GM12878 (cell line): ENCODE results near the gene NOC4L. TPM values are rescaled to one million over a fixed set of nuclear protein-coding genes. Genes with fewer than 3 reads are reported as not detected.

ENCODE experiments used
- ATAC-seq: fragments of 200-7000 bp; cut with Tn5 transposase; 3 replicates; pipeline ENCODE4 v1.9.1; 2020; ENCODE audit warnings: mild to moderate bottlenecking, moderate library complexity
- BruUV-seq: library from RNA; stranded (reverse); fragments of 400-500 nt; replicated peaks from 2 replicates; lab custom pipeline; 2021; lab: Mats Ljungman, UMichigan
- CTCF ChIA-PET: fragments of 300-600 bp; sonication (Branson Sonifier 250); formaldehyde crosslinking; extraction: SDS; loops from one replicate; lab custom pipeline; 2021; ENCODE audit warnings: inconsistent platforms; lab: Yijun Ruan, JAX
- POLR2A ChIA-PET: fragments of 350-600 bp; formaldehyde crosslinking; extraction: SDS; loops from one replicate; lab custom pipeline; 2021; ENCODE audit warnings: inconsistent platforms; lab: Charles Lee
- RAD21 ChIA-PET: fragments of 300-600 bp; sonication (Branson Sonifier 250); formaldehyde crosslinking; loops from one replicate; lab custom pipeline; 2023; ENCODE audit warnings: antibody characterized with exemption; ENCODE audit not compliant: unreplicated experiment; lab: Charles Lee
- SMC1A ChIA-PET: fragments of 300-600 bp; sonication (Branson Sonifier 250); formaldehyde crosslinking; loops from one replicate; lab custom pipeline; 2023; ENCODE audit not compliant: unreplicated experiment, uncharacterized antibody; lab: Charles Lee
- DNase-seq: peaks from one replicate; pipeline ENCODE4 v3.0.0-alpha.2; 2011; ENCODE audit warnings: low read depth, low spot score
- FAIRE-seq: peaks from 3 replicates; lab custom pipeline; 2011; peaks lifted over from hg19 to GRCh38; lab: Jason Lieb, UNC
- H2AFZ ChIP-seq: 2 replicates; pipeline ENCODE4 v1.6.0; 2011; ENCODE audit warnings: low read depth, low read length, control low read depth; ENCODE audit not compliant: control insufficient read depth
- H3K27ac ChIP-seq: 2 replicates; pipeline ENCODE4 v1.5.1; 2011; ENCODE audit warnings: control low read depth; ENCODE audit not compliant: control insufficient read depth, insufficient read depth
- H3K27me3 ChIP-seq, 2 experiments: replicated peaks in 1 of 2; 2 replicates each; pipeline versions ENCODE4 v1.6.0 to v1.6.1; 2011; ENCODE audit warnings: low read length in 1 of 2; ENCODE audit not compliant: control insufficient read depth in 2 of 2, insufficient read depth in 2 of 2
- H3K36me3 ChIP-seq, 2 experiments: 2 replicates each; pipeline ENCODE4 v1.5.1; 2011; ENCODE audit warnings: low read length in 1 of 2; ENCODE audit not compliant: control insufficient read depth in 2 of 2, insufficient read depth in 2 of 2
- H3K4me1 ChIP-seq: 2 replicates; pipeline ENCODE4 v1.6.1; 2011; ENCODE audit warnings: mild to moderate bottlenecking, low read length, moderate library complexity, mixed read lengths; ENCODE audit not compliant: control insufficient read depth, insufficient read depth
- H3K4me2 ChIP-seq: 2 replicates; pipeline ENCODE4 v1.6.0; 2011; ENCODE audit warnings: control low read depth; ENCODE audit not compliant: control insufficient read depth, insufficient read depth
- H3K4me3 ChIP-seq: fragments of 200-600 bp; sonication (generic); 2 replicates; pipeline ENCODE4 v1.5.1; 2016
- H3K79me2 ChIP-seq: 2 replicates; pipeline ENCODE4 v1.6.0; 2011; ENCODE audit warnings: low read length; ENCODE audit not compliant: control insufficient read depth, insufficient read depth
- H3K9ac ChIP-seq: 2 replicates; pipeline ENCODE4 v1.8.0; 2011; ENCODE audit warnings: low read length, control low read depth, mixed read lengths; ENCODE audit not compliant: control insufficient read depth, insufficient read depth
- H3K9me3 ChIP-seq: replicated peaks from 3 replicates; pipeline ENCODE4 v1.5.1; 2011; ENCODE audit warnings: mild to moderate bottlenecking, low read length; ENCODE audit not compliant: control insufficient read depth, insufficient read depth
- H4K20me1 ChIP-seq: 2 replicates; pipeline ENCODE4 v1.6.0; 2011; ENCODE audit not compliant: control insufficient read depth, insufficient read depth
- ATF3 ChIP-seq: IDR thresholded peaks from 2 replicates; pipeline ENCODE4 v1.6.1; 2011; ENCODE audit warnings: low read depth, mild to moderate bottlenecking, low read length, moderate library complexity, borderline replicate concordance; ENCODE audit errors: extremely low read depth
- BACH1 ChIP-seq: fragments of 450-650 bp; IDR thresholded peaks from 2 replicates; pipeline ENCODE4 v1.6.1; 2017; ENCODE audit warnings: mild to moderate bottlenecking, borderline replicate concordance
- CBFB ChIP-seq: IDR thresholded peaks from 2 replicates; pipeline ENCODE4 v1.6.1; 2016; ENCODE audit warnings: antibody characterized with exemption, low read depth
- CBX3 ChIP-seq: fragments of 200-600 bp; sonication (generic); IDR thresholded peaks from 2 replicates; pipeline ENCODE4 v1.6.1; 2016; ENCODE audit warnings: low read depth, borderline replicate concordance
- CREB1 ChIP-seq: IDR thresholded peaks from 2 replicates; pipeline ENCODE4 v1.6.1; 2012; ENCODE audit warnings: low read depth, mild to moderate bottlenecking, inconsistent platforms
- HDAC2 ChIP-seq: fragments of 200-600 bp; sonication (generic); IDR thresholded peaks from 2 replicates; pipeline ENCODE4 v1.6.1; 2017
- KLF5 ChIP-seq: fragments of 450-650 bp; IDR thresholded peaks from 2 replicates; pipeline ENCODE4 v1.6.1; 2014; ENCODE audit warnings: mild to moderate bottlenecking; ENCODE audit not compliant: partially characterized antibody
- MTA2 ChIP-seq: fragments of 450-650 bp; IDR thresholded peaks from 2 replicates; pipeline ENCODE4 v1.6.1; 2016; ENCODE audit warnings: low read depth, mild to moderate bottlenecking, moderate library complexity
- POU2F2 ChIP-seq: IDR thresholded peaks from 3 replicates; pipeline ENCODE4 v1.6.1; 2011; ENCODE audit warnings: low read depth, mild to moderate bottlenecking, low read length, borderline replicate concordance
- REST ChIP-seq: IDR thresholded peaks from 2 replicates; pipeline ENCODE4 v1.6.1; 2012; ENCODE audit warnings: mild to moderate bottlenecking, low read depth, low read length
- STAT3 ChIP-seq: IDR thresholded peaks from 2 replicates; pipeline ENCODE4 v1.6.1; 2011; ENCODE audit warnings: low read depth, low read length, improper control_type of control experiment
- ZNF622 ChIP-seq: fragments of 450-650 bp; IDR thresholded peaks from 2 replicates; pipeline ENCODE4 v1.6.1; 2017; ENCODE audit warnings: mild to moderate bottlenecking, inconsistent platforms
- WGBS: methylation state at CpG from one replicate; pipeline ENCODE4 v1.1.6; 2016; ENCODE audit warnings: low lambda C conversion rate; ENCODE audit not compliant: insufficient replicate concordance, insufficient coverage; ENCODE audit errors: missing lambda C conversion rate; 5-methylcytosine and 5-hydroxymethylcytosine counted together
- in situ Hi-C: fragments of 300-500 bp; cut with MboI; formaldehyde crosslinking; loops from 9 replicates; pipeline ENCODE4 v1.14.3; 2018; ENCODE audit warnings: mixed read lengths
- intact Hi-C: fragments of 100-400 bp; cut with micrococcal nuclease; formaldehyde crosslinking; loops from one replicate; pipeline ENCODE4 v1.14.2; 2022; ENCODE audit not compliant: unreplicated experiment
- polyA plus RNA-seq, 11 experiments: library from polyadenylated mRNA; depleted of rRNA in 4 of 11; unstranded in 6 of 11; stranded (reverse) in 5 of 11; fragments of >200 nt; fragmentation: Nextera tagmentation in 4 of 11; fragmentation: Illumina TruSeq in 1 of 11; extraction: Ambion mirVana in 4 of 11; extraction: Trizol in 1 of 11; gene quantifications; 1 replicate in 1 of 11; 2 replicates in 10 of 11; pipeline versions ENCODE4 v1.2.1 to v1.2.3, GENCODE V29; 2011 to 2016; ENCODE audit warnings: inconsistent platforms in 2 of 11, missing spikeins in 2 of 11, low read depth in 1 of 11
- total RNA-seq, 4 experiments: library from RNA; depleted of rRNA in 3 of 4; stranded (reverse); fragments of >200 nt in 3 of 4; fragmentation: Illumina TruSeq in 1 of 4; extraction: Trizol in 1 of 4; gene quantifications; 2 replicates each; pipeline versions ENCODE4 v1.2.1 to v1.2.3, GENCODE V29; 2013 to 2021

The NOC4L gene
- total and polyA plus RNA-seq, 10 of the 15 experiments (the other 5 are each of a cell fraction or from before 2014, with no cell fraction given): 0.72 to 68.2 (median 15.2) TPM

GRCh38 chr12:132111654-132112304, 32.5 kb upstream of the NOC4L start:
- H3K36me3 ChIP-seq: peaks cover 8 to 23% of the 10 kb centered on the region in 2 experiments; a peak in 3 of 4 replicates
- no peaks in the 10 kb centered on the region for H3K4me1 ChIP-seq
- no peak for ATAC-seq
- no peak for DNase-seq
- H3K27me3 ChIP-seq: no peaks in the 10 kb centered on the region
- 90% methylated on average over 19 of the region's 19 CpGs for WGBS
- TF ChIP-seq CREB1: no peak
- TF ChIP-seq ZNF622: no peak
- no peak for TF ChIP-seq REST
- no peak for TF ChIP-seq CBFB
- TF ChIP-seq ATF3: no peak
- no peak for TF ChIP-seq BACH1
- no peak for TF ChIP-seq STAT3
- TF ChIP-seq POU2F2: no peak
- TF ChIP-seq CBX3: no peak
- TF ChIP-seq HDAC2: no peak
- TF ChIP-seq KLF5: no peak
- TF ChIP-seq MTA2: no peak
- H4K20me1 ChIP-seq: no peaks in the 10 kb centered on the region
- H3K4me2 ChIP-seq: no peak overlapping the region
- in situ Hi-C loops (no loop called here), intact Hi-C loops (no loop called here)
- no peak overlapping the region for H3K9ac ChIP-seq
- H2AFZ ChIP-seq: no peak overlapping the region
- RAD21 ChIA-PET: no interaction called here
- no peak for FAIRE-seq
- SMC1A ChIA-PET: no interaction called here
- H3K79me2 ChIP-seq: no peaks in the 10 kb centered on the region
- no peak overlapping the region for H3K4me3 ChIP-seq
- POLR2A ChIA-PET: no interaction called here
- no TSS peak for BruUV-seq
- no peak overlapping the region for H3K27ac ChIP-seq
- H3K9me3 ChIP-seq: no peaks in the 10 kb centered on the region
- CTCF ChIA-PET: no interaction called here
